ENCODE results near the gene ACOXL. TPM values are rescaled to one million over a fixed set of nuclear protein-coding genes. Genes with fewer than 3 reads are reported as not detected.

The ACOXL gene
- total and polyA plus RNA-seq, 2 of the 8 experiments (the other 6 are each of a cell fraction or from before 2014, with no cell fraction given) = 11.4 to 20.6 TPM

DNA sequence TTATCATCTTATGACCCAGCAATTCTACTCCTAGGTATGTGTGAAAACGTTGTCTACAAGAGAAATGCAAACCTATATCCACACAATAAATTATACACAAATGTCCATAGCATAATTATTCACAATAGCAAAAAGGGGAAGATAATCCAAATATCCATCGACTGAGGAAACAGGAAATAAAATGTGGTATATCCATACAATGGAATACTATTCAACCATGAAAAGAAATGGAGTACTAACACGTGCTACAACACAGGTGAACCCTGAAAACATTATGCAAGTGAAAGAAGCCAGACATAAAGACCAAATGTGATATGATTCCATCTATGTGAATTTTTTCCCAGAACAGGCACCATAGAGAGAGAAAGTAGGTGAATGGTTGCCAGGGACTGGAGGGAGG is 72.1 kb downstream of the ACOXL start:
- H3K9ac ChIP-seq (replicated peaks in 1 of 4; ENCODE audit: extremely low read depth in 1 of 4, low read depth in 3 of 4, low read length in 3 of 4) = no peak overlapping the region
- H2BK20ac ChIP-seq (ENCODE audit: low read length) = no peak overlapping the region
- H3K18ac ChIP-seq (ENCODE audit: extremely low read depth, low read length) = no peak overlapping the region
- peaks cover 2 to 19% (median 5%) of the 10 kb centered on the region in 4 experiments; a peak in 5 of 7 replicates for H3K4me1 ChIP-seq (replicated peaks in 1 of 4; ENCODE audit: control insufficient read depth in 3 of 4, insufficient read depth in 4 of 4, low read length in 3 of 4)
- H4K91ac ChIP-seq (replicated peaks; ENCODE audit: insufficient read length, low read length) = no peak overlapping the region
- peaks cover 0 to 7% of the 10 kb centered on the region in 2 experiments; a peak in 2 of 4 replicates for H3K9me3 ChIP-seq (ENCODE audit: insufficient read depth in 2 of 2, low read depth in 1 of 2, low read length in 1 of 2)
- H2BK5ac ChIP-seq (ENCODE audit: low read depth, low read length) = no peak overlapping the region
- H3K79me2 ChIP-seq (ENCODE audit: control insufficient read depth in 1 of 2, insufficient read depth in 2 of 2, low read length in 2 of 2) = no peaks in the 10 kb centered on the region
- CTCF ChIA-PET (ENCODE audit: partially characterized antibody) = no interaction called here
- H3K4ac ChIP-seq (replicated peaks; ENCODE audit: insufficient read length, low read depth, low read length) = no peak overlapping the region
- no peak overlapping the region for H4K5ac ChIP-seq (ENCODE audit: insufficient read length, low read depth, low read length)
- TF ChIP-seq RNF2 (IDR thresholded peaks at IDR 0.05; ENCODE audit: borderline replicate concordance, low read depth, low read length, missing control alignments, poor library complexity, severe bottlenecking) = no peak
- no peak for TF ChIP-seq KDM4A (IDR thresholded peaks at IDR 0.05; ENCODE audit: low read depth, low read length, severe bottlenecking)
- no peak for FAIRE-seq
- no peak overlapping the region for H3K56ac ChIP-seq (replicated peaks; ENCODE audit: insufficient read length, low read depth, low read length)
- H3K14ac ChIP-seq (ENCODE audit: insufficient read length) = no peak overlapping the region
- H2AK5ac ChIP-seq (ENCODE audit: low read depth, low read length) = no peak overlapping the region
- H4K8ac ChIP-seq (ENCODE audit: extremely low read depth, insufficient read depth, low read length) = no peak overlapping the region
- no peak overlapping the region for H3K4me2 ChIP-seq (ENCODE audit: insufficient read depth in 1 of 2, low read depth in 2 of 2, low read length in 2 of 2)
- no peaks in the 10 kb centered on the region for H3K27me3 ChIP-seq (replicated peaks in 1 of 4; ENCODE audit: control insufficient read depth in 3 of 4, extremely low read depth in 1 of 4, insufficient read depth in 3 of 4, low read length in 3 of 4)
- no peaks in the 10 kb centered on the region for H3K23me2 ChIP-seq (ENCODE audit: low read depth, low read length)
- no peak overlapping the region for H2BK120ac ChIP-seq (replicated peaks; ENCODE audit: low read depth, low read length)
- no peak overlapping the region for H2BK15ac ChIP-seq (ENCODE audit: low read length)
- H2AFZ ChIP-seq (ENCODE audit: low read length) = no peak overlapping the region
- WGBS, 2 experiments (ENCODE audit: extremely low coverage in 1 of 2, insufficient coverage in 1 of 2, insufficient read length in 1 of 2, insufficient replicate concordance in 2 of 2, low coverage in 1 of 2, low lambda C conversion rate in 2 of 2, missing lambda C conversion rate in 1 of 2) = 92% methylated on average over 3 of the region's 3 CpGs; no CpG with 5 or more reads in 1 of the 2 experiments
- no peaks in the 10 kb centered on the region for H3K79me1 ChIP-seq (ENCODE audit: low read depth, low read length)
- H2BK12ac ChIP-seq (ENCODE audit: low read depth, low read length) = no peak overlapping the region
- peaks cover 0 to 2% of the 10 kb centered on the region in 2 experiments for H4K20me1 ChIP-seq (replicated peaks in 1 of 2; ENCODE audit: control insufficient read depth in 1 of 2, insufficient read depth in 2 of 2, low read length in 2 of 2)
- peaks cover 7 to 38% (median 14%) of the 10 kb centered on the region in 4 experiments; a peak in 7 of 8 replicates for H3K36me3 ChIP-seq (ENCODE audit: control insufficient read depth in 2 of 4, insufficient read depth in 4 of 4, low read length in 3 of 4)
- POLR2A ChIA-PET (ENCODE audit: partially characterized antibody) = no interaction called here
- no peak overlapping the region for H3K27ac ChIP-seq (ENCODE audit: low read depth, low read length)
- DNase-seq (ENCODE audit: low read depth in 1 of 2, low spot score in 2 of 2) = no peak
- H3K4me3 ChIP-seq (ENCODE audit: extremely low read depth in 1 of 4, insufficient read depth in 2 of 4, low read depth in 3 of 4, low read length in 4 of 4) = no peak overlapping the region
- H3K23ac ChIP-seq (ENCODE audit: insufficient read length) = no peak overlapping the region
